ENCODE results near the gene RFX1.
"Not testable (repeated sequence)": the region's sequence is repeated elsewhere in the genome, so short reads cannot be mapped to it uniquely, and the experiment has no call there.

The RFX1 gene

DNA sequence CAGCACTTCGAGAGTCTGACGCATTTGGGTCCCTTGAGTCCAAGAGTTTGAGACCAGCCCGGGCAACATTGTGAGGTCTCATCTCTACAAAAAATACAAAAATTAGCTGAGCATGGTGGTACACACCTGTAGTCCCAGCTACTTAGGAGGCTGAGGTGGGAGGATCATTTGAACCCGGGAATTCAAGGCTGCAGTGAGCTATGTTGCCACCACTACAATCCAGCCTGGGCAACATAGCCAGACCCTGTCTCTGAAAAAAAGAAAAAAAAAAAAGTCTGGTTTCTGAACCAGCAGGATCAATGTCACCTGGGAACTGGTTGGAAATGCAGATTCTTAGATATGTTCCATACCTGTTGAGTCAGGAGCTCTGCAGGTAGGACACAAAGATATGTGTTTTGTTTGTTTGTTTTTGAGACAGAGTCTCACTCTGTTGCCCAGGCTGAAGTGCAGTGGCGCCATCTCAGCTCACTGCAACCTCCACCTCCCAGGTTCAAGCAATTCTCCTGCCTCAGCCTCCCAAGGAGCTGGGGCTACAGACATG, 20.6 kb upstream of the RFX1 start:
- DNase-seq, result not testable (repeated sequence)

GRCh38 chr19:14023404-14024235, 17.5 kb upstream of the RFX1 start:
- no peak for DNase-seq

- no peak for DNase-seq
Measured at GRCh38 chr19:14022469-14022868, 16.3 kb upstream of the RFX1 start.

DNA sequence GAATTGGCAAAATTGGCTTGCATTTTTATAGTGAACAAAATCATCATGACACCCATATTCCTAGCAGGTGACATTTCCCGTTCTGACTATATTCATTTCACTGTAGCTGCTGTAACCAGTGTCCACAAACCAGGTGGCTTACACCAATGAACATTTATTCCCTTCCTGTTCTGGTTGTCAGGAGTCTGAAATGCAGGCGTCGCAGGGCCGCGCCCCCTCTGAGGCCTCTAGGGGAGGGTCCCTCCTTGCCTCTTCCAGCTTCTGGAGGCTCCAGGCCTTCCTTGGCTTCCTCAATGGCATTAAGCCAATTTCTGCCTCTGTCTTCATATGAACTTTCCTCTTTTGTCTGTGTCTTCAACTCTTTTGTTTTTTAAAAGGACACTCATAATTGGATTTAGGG, 15.4 kb upstream of the RFX1 start:
- DNase-seq, result no peak

GRCh38 chr19:14019739-14020138, 13.6 kb upstream of the RFX1 start:
- not testable (repeated sequence) for DNase-seq

DNA sequence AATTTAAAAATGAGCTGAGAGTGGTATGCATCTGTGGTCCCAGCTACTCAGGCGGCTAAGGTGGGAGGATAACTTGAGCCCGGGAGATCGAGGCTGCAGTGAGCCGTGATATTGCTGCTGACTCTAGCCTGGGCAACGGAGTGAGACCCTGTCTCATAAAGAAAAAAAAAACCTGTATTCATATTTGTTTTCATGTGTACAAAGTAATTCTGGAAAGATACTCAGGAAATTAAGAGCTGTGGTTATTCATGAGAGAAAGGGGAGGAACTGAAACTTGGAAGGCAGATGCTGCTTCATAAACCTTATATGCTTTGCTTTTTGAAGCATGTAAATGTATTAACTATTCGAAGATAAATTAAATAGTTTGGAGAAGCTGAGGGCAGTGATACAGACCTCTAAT, 13.0 kb upstream of the RFX1 start:
- no peak for DNase-seq

DNA sequence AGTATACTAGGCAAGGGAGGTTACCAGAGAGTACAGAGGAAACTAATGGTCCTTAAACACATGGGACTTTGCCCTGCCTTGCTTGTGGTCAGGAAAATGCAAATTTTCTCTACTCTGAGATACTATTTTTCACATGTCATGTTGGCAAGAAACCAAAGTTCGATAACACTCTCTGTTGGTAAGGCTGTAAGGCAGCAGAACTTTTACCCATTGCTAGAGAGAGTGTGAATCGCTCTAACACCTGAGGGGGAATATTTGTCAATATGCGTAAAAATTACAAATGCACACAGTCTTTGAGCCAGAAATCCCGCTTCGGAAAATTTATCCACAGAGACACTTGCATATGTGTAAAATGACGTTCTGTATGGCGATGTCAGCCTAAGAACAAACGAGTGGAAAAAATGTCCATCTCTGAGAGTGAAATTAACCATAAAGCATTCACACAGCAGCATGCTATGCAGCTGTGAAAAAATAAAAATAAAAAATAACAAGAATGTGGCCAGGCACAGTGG, 9.5 kb upstream of the RFX1 start:
- no peak for DNase-seq

- no peak for DNase-seq
Measured at GRCh38 chr19:14012378-14012915, 6.3 kb upstream of the RFX1 start.

- DNase-seq, result no peak
Measured at GRCh38 chr19:14006766-14007562, 844 bp upstream of the RFX1 start.

DNA sequence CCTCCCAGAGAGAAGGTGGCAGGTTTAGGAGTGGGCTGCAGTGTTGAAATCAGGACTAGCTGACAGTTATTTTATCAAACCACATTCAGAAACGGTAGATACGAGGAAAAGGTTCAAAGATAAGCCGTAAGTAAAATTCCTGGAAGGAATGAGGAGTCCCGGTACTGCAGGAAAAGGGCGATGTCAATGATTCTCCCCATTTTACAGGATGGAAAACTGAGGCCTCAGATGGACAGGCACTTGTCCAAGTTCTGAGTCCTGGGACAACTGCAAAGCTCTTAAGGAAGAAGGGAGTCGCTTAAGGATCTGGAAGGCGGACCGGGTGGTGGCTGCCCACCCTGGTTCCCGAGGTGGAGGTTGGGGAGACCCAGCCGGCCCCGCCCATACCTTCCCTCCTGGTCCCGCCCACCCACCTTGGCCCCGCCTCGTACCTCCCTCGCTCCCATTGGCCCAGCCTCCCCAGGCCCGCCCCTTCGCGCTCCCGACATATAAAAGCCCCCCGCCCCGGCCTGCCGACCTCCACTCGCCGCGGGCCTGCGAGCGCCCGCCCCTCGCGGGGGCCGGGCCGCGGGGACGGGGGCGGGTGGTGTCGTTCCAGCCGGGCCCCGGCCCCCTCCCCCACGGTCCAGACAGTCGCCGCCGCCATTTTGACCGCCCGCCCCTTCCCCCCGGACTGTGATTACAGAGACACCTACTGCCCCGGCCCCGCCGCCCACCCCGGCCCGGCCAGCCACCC, 603 bp downstream of the RFX1 start:
- DNase-seq, result no peak

GRCh38 chr19:14004619-14005348, 1.3 kb downstream of the RFX1 start:
- DNase-seq, result no peak

DNA sequence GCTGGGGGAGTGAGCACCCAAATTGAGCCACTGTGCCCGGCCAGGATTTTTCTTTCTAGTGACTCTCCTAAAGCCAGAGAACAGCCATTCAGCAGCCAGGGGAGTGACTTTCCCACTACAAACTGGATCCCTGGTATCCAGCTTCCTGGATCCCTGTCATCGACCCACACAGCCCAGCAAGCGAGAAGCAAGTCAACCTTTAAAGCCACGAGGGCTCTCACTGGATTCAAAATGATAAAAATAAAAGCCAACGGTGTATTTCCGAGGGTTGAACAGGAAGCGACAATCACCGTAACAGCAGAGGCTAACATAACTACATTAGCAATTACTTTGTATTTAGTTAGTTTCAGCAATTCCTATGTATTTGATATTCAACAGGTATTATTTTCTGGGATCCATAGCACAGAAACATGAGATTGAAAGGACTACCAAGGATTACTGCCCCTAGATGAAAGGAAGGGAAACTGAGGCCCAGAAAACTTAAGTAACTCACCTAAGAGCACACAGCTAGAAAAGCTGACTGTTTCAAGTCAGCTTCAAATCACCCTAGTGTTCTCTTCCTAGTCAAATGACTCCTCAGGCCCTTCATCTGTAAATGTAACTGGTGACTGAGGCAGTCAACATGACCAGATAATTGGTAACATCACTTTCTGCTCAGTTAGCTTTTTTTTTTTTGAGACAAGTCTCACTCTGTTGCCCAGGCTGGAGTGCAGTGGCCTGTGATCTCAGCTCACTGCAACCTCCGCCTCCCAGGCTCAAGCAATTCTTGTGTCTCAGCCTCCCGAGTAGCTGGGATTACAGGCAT, 2.7 kb downstream of the RFX1 start:
- no peak for DNase-seq

GRCh38 chr19:14002571-14003250, 3.4 kb downstream of the RFX1 start:
- DNase-seq, result no peak

DNA sequence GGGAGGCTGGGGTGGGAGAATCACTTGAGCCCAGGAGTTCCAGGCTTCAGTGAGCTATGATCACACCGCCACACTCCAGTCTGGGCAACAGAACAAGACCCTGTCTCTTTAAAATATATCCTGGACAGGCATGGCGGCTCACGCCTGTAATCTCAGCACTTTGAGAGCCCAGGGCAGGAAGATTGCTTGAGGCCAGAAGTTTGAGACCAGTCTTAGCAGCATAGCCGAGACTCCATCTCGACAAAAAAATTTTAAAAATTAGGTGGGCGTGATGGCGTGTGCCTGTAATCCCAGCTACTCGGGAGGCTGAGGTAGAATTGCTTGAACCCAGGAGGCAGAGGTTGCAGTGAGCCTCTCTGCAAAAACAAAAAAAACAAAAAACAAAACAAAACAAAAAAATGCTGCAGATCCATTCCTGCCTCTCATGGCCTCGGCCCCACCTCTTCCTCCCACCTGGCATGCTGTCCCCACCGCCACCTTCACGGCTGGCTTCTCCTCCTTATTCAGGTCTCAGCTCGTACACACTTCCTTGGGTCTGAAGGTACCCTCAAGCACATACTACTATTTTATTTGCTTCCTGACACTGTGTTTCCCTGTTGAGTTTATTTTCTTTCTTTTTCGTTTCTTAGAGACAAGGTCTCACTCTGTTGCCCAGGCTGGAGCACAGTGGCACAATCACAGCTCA, 5.3 kb downstream of the RFX1 start:
- DNase-seq, result no peak

DNA sequence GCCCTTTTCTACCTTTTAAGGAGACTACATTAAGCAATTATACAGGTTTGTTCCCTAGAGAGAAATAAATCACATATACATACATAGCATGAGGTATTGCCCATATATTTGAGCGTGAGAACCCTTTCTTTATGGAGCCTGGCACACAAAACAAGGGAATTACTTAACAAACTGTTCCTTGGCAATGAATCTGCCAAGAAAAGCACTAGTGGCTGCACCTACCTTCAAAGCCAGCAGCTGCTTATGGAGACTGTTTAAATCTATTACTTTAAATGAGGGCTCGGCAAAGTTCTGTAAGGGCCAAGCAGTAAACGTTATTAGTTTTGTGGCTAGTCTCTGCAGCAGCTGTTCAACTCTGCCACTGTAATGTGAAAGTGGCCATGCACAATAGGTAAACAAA, 7.0 kb downstream of the RFX1 start:
- no peak for DNase-seq

GRCh38 chr19:13998426-13998825, 7.7 kb downstream of the RFX1 start:
- DNase-seq, result no peak

DNA sequence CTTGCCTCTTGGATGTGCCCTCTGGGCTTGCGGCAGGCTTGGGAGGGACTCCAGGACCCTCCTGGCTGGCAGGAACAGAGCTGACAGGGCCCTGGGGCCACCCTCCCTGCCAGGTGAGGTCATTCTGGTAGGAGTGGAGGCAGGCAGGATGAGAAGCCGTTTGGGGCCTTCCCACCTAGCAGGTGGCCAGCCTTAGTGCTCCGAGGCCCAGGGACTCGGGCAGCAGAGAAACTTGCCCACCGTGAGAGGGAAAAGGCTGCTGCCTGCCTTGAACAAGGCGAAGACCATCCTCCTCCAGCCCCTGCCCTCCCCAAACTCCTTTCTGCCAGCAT, 8.5 kb downstream of the RFX1 start:
- DNase-seq, result no peak

- DNase-seq, result no peak
Measured at GRCh38 chr19:13996928-13997630, 9.0 kb downstream of the RFX1 start.

All from SIG-M5 (cell line).